Cardiac muscle cell (in vitro differentiated cells and primary cell): ENCODE results near the gene ARHGAP8. TPM values are rescaled to one million over a fixed set of nuclear protein-coding genes. Genes with fewer than 3 reads are reported as not detected.

Source experiments
- DNase-seq, 2 donors: peaks; one replicate each; pipeline versions ENCODE4 v3.0.0 to v3.0.0-alpha.2; 2010 to 2017; ENCODE audit warnings: low read depth in 1 of 2, low spot score in 1 of 2
- H3K27ac ChIP-seq: fragments of 200-600 bp; sonication (generic); 2 replicates; pipeline ENCODE4 v1.5.1; 2016
- H3K27me3 ChIP-seq: fragments of 200-600 bp; sonication (generic); 2 replicates; pipeline ENCODE4 v1.6.0; 2016; ENCODE audit warnings: control low read depth
- H3K36me3 ChIP-seq: fragments of 200-600 bp; sonication (generic); 2 replicates; pipeline ENCODE4 v1.5.1; 2016; ENCODE audit warnings: control low read depth
- H3K4me1 ChIP-seq: fragments of 200-600 bp; sonication (generic); 2 replicates; pipeline ENCODE4 v1.8.1; 2017; ENCODE audit warnings: low read depth, mild to moderate bottlenecking, mixed run types
- H3K4me3 ChIP-seq: fragments of 200-600 bp; sonication (generic); 2 replicates; pipeline ENCODE4 v1.5.1; 2016; ENCODE audit warnings: mild to moderate bottlenecking
- H3K9me3 ChIP-seq: fragments of 200-600 bp; sonication (generic); 2 replicates; pipeline ENCODE4 v1.5.1; 2017; ENCODE audit warnings: low read depth, mild to moderate bottlenecking, control low read depth
- CTCF ChIP-seq: IDR thresholded peaks from 2 replicates; pipeline ENCODE4 v1.5.1; 2012; ENCODE audit warnings: low read depth, mild to moderate bottlenecking, low read length
- polyA plus RNA-seq: library from polyadenylated mRNA; unstranded; fragments of >200 nt; fragmentation: Nextera tagmentation; extraction: Ambion mirVana; gene quantifications from 2 replicates; pipeline ENCODE4 v1.2.1, GENCODE V29; 2016
- total RNA-seq: library from RNA; depleted of rRNA; stranded (reverse); fragments of >200 nt; gene quantifications from 2 replicates; pipeline ENCODE4 v1.2.3, GENCODE V29; 2016

The ARHGAP8 gene
- total and polyA plus RNA-seq, 2 experiments from 2014 or later = 1.2 to 2.4 TPM

DNA sequence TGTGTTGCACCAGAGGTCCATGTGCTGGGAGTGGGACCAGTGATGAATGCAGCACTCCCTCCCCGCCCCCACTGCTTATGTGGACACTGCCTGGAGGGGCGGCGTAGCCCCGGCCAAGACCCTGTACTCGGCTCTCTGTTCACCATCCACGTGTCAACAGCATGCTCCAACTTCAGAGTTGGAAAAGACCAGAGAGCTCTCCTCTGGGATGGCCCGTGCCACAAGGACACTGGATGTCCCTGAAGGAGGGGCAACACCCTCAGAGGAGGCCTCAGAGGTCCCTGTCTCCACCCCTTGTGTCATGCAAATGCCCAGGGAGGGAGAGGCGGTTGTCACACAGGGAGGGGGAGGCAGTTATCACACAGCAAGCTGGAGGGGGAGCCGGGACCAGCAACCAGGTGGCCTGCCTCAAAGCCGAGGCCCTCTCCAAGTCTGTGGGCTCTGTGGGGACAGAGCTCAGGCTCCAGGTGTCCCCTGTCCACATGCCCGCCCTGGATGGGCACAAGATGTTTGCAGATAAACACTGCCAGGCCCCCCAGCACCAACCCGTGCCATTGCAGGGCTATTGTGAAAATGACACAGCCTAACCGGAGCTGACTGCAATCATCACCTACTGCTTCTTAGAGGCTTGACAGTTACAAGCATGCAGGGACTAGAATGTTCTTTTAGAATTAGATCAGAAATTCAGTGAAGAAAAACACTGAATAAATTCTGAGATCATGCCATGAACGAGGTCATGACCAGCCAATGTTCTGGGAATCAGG lies 136.3 kb downstream of the ARHGAP8 start:
- Histone ChIP-seq H3K36me3 (no peaks in the 10 kb centered on the region), H3K9me3 (no peaks in the 10 kb centered on the region), H3K27ac (no peak overlapping the region), H3K27me3 (no peaks in the 10 kb centered on the region), H3K4me1 (no peaks in the 10 kb centered on the region), H3K4me3 (no peak overlapping the region)
- DNase-seq = no peak
- TF ChIP-seq CTCF = no peak

DNA sequence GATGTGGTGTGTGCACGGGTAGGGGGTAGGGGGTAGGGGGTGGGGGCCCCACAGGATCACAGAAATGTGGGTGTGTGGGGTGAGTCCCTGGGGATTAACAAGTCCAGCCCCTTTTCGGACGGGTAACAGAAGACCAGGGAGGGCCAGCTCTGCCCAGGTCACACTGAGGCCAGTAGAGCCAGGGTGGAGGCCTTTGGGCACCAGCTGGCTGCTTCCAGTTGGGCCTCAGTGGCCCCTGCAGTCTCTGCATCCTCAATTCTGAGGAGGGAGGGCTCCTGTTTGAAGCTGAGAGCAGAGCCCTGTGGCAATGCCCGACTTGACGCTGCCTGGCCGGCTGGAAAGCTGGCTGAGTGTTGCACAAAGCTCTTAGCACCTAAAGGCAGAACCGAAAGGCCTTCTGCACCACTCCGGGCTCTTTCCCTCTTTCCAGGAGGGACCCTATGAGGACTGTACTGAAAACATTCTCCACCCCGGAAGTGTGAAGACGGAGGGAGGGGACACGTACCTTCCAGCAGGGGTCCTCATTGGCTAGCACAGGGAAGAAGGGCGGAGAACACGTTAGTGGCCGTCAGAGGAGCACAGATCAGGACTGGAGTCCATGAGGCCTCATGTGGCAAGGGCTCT lies 137.0 kb downstream of the ARHGAP8 start:
- H3K27me3 ChIP-seq = no peaks in the 10 kb centered on the region
- no peaks in the 10 kb centered on the region for H3K4me1 ChIP-seq
- no peak for TF ChIP-seq CTCF
- no peak overlapping the region for H3K4me3 ChIP-seq
- H3K36me3 ChIP-seq = no peaks in the 10 kb centered on the region
- no peaks in the 10 kb centered on the region for H3K9me3 ChIP-seq
- no peak overlapping the region for H3K27ac ChIP-seq
- DNase-seq = no peak

- no peaks in the 10 kb centered on the region for H3K9me3 ChIP-seq
- TF ChIP-seq CTCF = no peak
- DNase-seq = no peak
- no peaks in the 10 kb centered on the region for H3K4me1 ChIP-seq
- no peaks in the 10 kb centered on the region for H3K36me3 ChIP-seq
- no peaks in the 10 kb centered on the region for H3K27me3 ChIP-seq
- H3K27ac ChIP-seq = no peak overlapping the region
- no peak overlapping the region for H3K4me3 ChIP-seq
Measured at GRCh38 chr22:44890416-44891292, 138.3 kb downstream of the ARHGAP8 start.

GRCh38 chr22:44891293-44891747 lies 138.9 kb downstream of the ARHGAP8 start:
- H3K9me3 ChIP-seq = no peaks in the 10 kb centered on the region
- H3K27ac ChIP-seq = no peak overlapping the region
- no peak for TF ChIP-seq CTCF
- H3K4me1 ChIP-seq = no peaks in the 10 kb centered on the region
- H3K36me3 ChIP-seq = no peaks in the 10 kb centered on the region
- DNase-seq = no peak
- no peaks in the 10 kb centered on the region for H3K27me3 ChIP-seq
- no peak overlapping the region for H3K4me3 ChIP-seq

DNA sequence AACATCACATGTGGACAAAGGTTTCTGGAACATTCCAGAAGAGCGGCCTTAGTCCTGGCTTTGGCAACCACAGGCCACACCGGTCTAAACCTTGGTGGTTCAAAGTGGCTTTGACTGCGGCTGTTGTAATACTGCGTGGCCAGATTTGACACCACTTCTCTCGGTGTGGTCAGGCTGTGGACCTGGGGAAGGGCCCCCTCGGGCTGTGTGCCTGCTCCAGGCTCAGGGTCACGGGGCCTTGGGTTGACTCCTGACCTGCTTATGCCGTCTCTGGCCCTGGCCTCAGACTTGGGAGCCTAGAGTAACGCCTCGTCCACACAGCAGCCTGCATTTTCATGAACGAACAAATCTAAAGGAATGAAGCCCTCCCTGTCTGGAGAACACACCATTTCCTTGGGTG lies 139.4 kb downstream of the ARHGAP8 start:
- no peak overlapping the region for H3K27ac ChIP-seq
- no peak for TF ChIP-seq CTCF
- no peaks in the 10 kb centered on the region for H3K4me1 ChIP-seq
- no peak overlapping the region for H3K4me3 ChIP-seq
- DNase-seq = no peak
- H3K36me3 ChIP-seq = no peaks in the 10 kb centered on the region
- no peaks in the 10 kb centered on the region for H3K27me3 ChIP-seq
- H3K9me3 ChIP-seq = no peaks in the 10 kb centered on the region
